COR-L47 (cell line): ENCODE results near the gene FCHO1.
A peak's percentile ranks its signal among the peaks of the same experiment; 100 is the strongest.

ENCODE experiments used
- DNase-seq: peaks from one replicate; lab custom pipeline; 2025; lab: John Stamatoyannopoulos, UW

FCHO1 gene

GRCh38 chr19:17751103-17751911 lies at the start of gene FCHO1:
Gene FCHO1 (plus strand): TSS chr19:17751477. CDS start chr19:17755165, 3,688 bp downstream.
- no peak for DNase-seq

- DNase-seq, result no peak
Measured at GRCh38 chr19:17703824-17704463, 47.3 kb upstream of the FCHO1 start.

- DNase-seq, result no peak
Measured at GRCh38 chr19:17706750-17707181, 44.5 kb upstream of the FCHO1 start.

- DNase-seq, result no peak
Measured at GRCh38 chr19:17711851-17712250, 39.4 kb upstream of the FCHO1 start.

- no peak for DNase-seq
Measured at GRCh38 chr19:17716309-17716929, 34.9 kb upstream of the FCHO1 start.

GRCh38 chr19:17718550-17718946 lies 32.7 kb upstream of the FCHO1 start:
- no peak for DNase-seq

- peak; percentile 40 for DNase-seq
Measured at GRCh38 chr19:17718947-17719711, 32.1 kb upstream of the FCHO1 start, which contains the start of gene MAP1S. Gene MAP1S (plus strand): TSS chr19:17719480. CDS start chr19:17719503, 23 bp downstream.

GRCh38 chr19:17719730-17720400 lies 31.4 kb upstream of the FCHO1 start:
- peak; percentile 41 for DNase-seq

- DNase-seq, result no peak
Measured at GRCh38 chr19:17720440-17720839, 30.8 kb upstream of the FCHO1 start.

GRCh38 chr19:17721111-17721628 lies 30.1 kb upstream of the FCHO1 start:
- no peak for DNase-seq

GRCh38 chr19:17721821-17722220 lies 29.5 kb upstream of the FCHO1 start:
- DNase-seq, result no peak

- DNase-seq, result no peak
Measured at GRCh38 chr19:17722655-17723240, 28.5 kb upstream of the FCHO1 start.

- no peak for DNase-seq
Measured at GRCh38 chr19:17724655-17725054, 26.6 kb upstream of the FCHO1 start.

GRCh38 chr19:17725422-17726078 lies 25.7 kb upstream of the FCHO1 start:
- no peak for DNase-seq

- DNase-seq, result no peak
Measured at GRCh38 chr19:17726136-17726741, 25.0 kb upstream of the FCHO1 start.

GRCh38 chr19:17726964-17727773 lies 24.1 kb upstream of the FCHO1 start:
- no peak for DNase-seq

- DNase-seq, result no peak
Measured at GRCh38 chr19:17727843-17728242, 23.4 kb upstream of the FCHO1 start.

- no peak for DNase-seq
Measured at GRCh38 chr19:17733127-17733526, 18.1 kb upstream of the FCHO1 start.

GRCh38 chr19:17734146-17734545 lies 17.1 kb upstream of the FCHO1 start:
- DNase-seq, result no peak
